Astrocyte of the cerebellum (primary cell): ENCODE data around the gene AMIGO2.

Experiments used
- DNase-seq: peaks from one replicate; pipeline ENCODE4 v3.0.0-alpha.2; 2011; ENCODE audit warnings: low read depth
- H3K4me3 ChIP-seq: 2 replicates; pipeline ENCODE4 v1.5.1; 2011; ENCODE audit warnings: mild to moderate bottlenecking, low read depth, low read length, moderate library complexity
- in situ Hi-C: cut with HindIII; loops from 2 replicates; pipeline ENCODE4 v1.10.0; 2017; ENCODE audit warnings: low sequenced_read_pairs
- TF ChIP-seq, protein P1 (sequence below): IDR thresholded peaks from 2 replicates; pipeline ENCODE4 v1.5.1; 2012; ENCODE audit warnings: low read length, low read depth, moderate library complexity, mild to moderate bottlenecking; ENCODE audit errors: missing control alignments

The AMIGO2 gene

DNA sequence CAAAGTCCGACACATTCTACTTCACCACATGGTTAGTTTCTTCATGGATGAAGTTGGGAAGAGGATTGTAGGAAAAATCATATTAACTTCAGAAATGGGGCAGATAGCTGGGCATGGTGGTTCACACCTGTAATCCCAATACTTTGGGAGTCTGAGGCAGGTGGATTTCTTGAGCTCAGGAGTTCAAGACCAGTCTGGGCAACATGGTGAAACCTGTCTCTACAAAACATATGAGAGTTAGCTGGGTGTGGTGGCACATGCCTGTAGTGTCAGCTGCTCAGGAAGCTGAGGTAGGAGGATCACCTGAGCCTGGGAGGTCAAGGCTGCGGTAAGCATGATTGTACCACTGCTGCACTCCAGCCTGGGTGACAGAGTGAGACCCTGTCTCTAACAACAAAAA lies 49.9 kb downstream of the AMIGO2 start:
- TF ChIP-seq, protein P1, sequence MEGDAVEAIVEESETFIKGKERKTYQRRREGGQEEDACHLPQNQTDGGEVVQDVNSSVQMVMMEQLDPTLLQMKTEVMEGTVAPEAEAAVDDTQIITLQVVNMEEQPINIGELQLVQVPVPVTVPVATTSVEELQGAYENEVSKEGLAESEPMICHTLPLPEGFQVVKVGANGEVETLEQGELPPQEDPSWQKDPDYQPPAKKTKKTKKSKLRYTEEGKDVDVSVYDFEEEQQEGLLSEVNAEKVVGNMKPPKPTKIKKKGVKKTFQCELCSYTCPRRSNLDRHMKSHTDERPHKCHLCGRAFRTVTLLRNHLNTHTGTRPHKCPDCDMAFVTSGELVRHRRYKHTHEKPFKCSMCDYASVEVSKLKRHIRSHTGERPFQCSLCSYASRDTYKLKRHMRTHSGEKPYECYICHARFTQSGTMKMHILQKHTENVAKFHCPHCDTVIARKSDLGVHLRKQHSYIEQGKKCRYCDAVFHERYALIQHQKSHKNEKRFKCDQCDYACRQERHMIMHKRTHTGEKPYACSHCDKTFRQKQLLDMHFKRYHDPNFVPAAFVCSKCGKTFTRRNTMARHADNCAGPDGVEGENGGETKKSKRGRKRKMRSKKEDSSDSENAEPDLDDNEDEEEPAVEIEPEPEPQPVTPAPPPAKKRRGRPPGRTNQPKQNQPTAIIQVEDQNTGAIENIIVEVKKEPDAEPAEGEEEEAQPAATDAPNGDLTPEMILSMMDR: no peak
- in situ Hi-C loops: loop anchor here (25.0 kb wide), 1 partner anchor 657 kb away; no protein-coding TSS in a partner anchor
- no peak overlapping the region for H3K4me3 ChIP-seq
- no peak for DNase-seq

DNA sequence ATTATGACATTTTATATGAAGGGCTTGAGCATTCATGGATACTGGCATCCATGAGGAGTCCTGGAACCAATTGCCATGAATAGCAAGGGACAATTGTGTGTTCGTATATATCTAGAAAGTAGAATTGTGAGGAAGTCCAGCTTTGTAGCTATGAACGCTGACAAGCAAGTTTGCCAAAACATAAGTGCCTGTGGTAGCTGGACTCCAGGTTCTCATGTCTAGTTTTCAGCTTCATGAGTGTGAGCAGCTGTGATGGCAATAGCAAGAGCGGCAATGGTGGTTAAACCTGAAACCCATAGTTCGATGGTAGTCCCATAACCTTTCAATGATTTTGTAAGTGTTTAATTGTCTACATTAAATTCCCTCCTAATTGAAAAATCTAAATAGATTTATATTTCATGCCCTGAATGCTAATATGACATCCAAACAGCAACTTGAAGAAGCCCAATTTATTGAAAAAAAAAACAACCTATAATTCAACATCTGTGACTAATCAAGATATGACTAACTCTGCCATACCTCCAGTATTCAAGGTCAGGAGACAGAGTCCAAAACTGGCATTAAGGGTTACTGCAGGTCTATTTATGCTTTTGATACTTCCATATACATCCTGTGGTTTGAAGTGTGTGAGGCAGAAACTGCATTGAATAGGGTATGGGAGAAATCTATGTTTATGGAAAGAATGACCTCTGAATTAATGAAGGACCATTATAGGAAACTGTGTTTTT lies 50.6 kb downstream of the AMIGO2 start:
- TF ChIP-seq, protein P1: no peak
- in situ Hi-C loops: loop anchor here (25.0 kb wide), 1 partner anchor 658 kb away; no protein-coding TSS in a partner anchor
- DNase-seq: no peak
- H3K4me3 ChIP-seq: no peak overlapping the region

DNA sequence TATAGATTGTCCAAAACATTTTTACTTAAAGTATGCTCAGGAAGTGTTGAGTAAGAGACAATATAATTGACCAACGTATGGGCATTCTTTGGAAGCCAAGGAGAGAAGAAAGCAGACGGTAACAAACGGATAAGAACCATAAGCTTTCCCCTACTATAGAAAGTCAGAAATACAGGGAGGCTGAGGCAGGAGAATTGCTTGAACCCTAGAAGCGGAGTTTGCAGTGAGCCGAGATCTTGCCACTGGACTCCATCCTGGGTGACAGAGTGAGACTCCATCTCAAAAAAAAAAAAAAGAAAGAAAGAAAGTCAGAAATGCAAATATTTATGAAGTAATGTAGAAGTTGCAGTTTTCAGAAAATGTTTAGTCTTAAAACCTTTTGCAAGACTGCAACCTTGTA lies 51.6 kb downstream of the AMIGO2 start:
- no peak overlapping the region for H3K4me3 ChIP-seq
- DNase-seq: no peak
- in situ Hi-C loops: loop anchor here (25.0 kb wide), 1 partner anchor 659 kb away; no protein-coding TSS in a partner anchor
- TF ChIP-seq, protein P1: no peak
